Neural cell (in vitro differentiated cells): Measurements from ENCODE around the gene PTPRU. TPM values are rescaled to one million over a fixed set of nuclear protein-coding genes. Genes with fewer than 3 reads are reported as not detected.

Experiments used
- H2AFZ ChIP-seq: fragments of 200-600, 300-800 bp; sonication (generic), shearing (Covaris generic); 2 replicates; pipeline ENCODE4 v1.6.0; 2014; ENCODE audit warnings: low read depth, mild to moderate bottlenecking, antibody characterized with exemption, low read length, moderate library complexity
- H3F3A ChIP-seq: fragments of 200-600 bp; shearing (Covaris generic); 2 replicates; pipeline ENCODE4 v1.6.1; 2016; ENCODE audit warnings: mild to moderate bottlenecking, moderate library complexity, mixed read lengths, antibody characterized with exemption, low read length; ENCODE audit not compliant: insufficient read depth, poor library complexity, severe bottlenecking
- H3K27ac ChIP-seq: fragments of 200-600, 300-800 bp; sonication (generic), shearing (Covaris generic); 2 replicates; pipeline ENCODE4 v1.5.1; 2014; ENCODE audit warnings: mild to moderate bottlenecking, low read length, moderate library complexity
- H3K27me3 ChIP-seq: fragments of 300-800, 200-600 bp; sonication (generic), shearing (Covaris generic); 2 replicates; pipeline ENCODE4 v1.6.0; 2014; ENCODE audit warnings: mild to moderate bottlenecking, low read depth, low read length, moderate library complexity; ENCODE audit not compliant: insufficient read depth
- H3K36me3 ChIP-seq: fragments of 300-800, 200-600 bp; sonication (generic), shearing (Covaris generic); 2 replicates; pipeline ENCODE4 v1.5.1; 2014; ENCODE audit warnings: mild to moderate bottlenecking, antibody characterized with exemption, low read length, moderate library complexity; ENCODE audit not compliant: insufficient read depth
- H3K4me2 ChIP-seq: fragments of 300-800, 200-600 bp; sonication (generic), shearing (Covaris generic); 2 replicates; pipeline ENCODE4 v1.6.0; 2014; ENCODE audit warnings: mild to moderate bottlenecking, low read length
- H3K4me3 ChIP-seq: fragments of 300-800, 200-600 bp; sonication (generic), shearing (Covaris generic); 2 replicates; pipeline ENCODE4 v1.5.1; 2014; ENCODE audit warnings: mild to moderate bottlenecking, low read length, moderate library complexity
- H3K79me2 ChIP-seq: fragments of 200-600 bp; shearing (Covaris generic); replicated peaks from 2 replicates; pipeline ENCODE4 v1.6.0; 2014; ENCODE audit warnings: mild to moderate bottlenecking, low read length, moderate library complexity; ENCODE audit not compliant: insufficient read depth
- H3K9ac ChIP-seq: fragments of 300-800, 200-600 bp; sonication (generic), shearing (Covaris generic); 2 replicates; pipeline ENCODE4 v1.6.1; 2016; ENCODE audit warnings: mild to moderate bottlenecking, low read length, mixed read lengths
- H3K9me2 ChIP-seq: fragments of 200-600 bp; shearing (Covaris generic); 2 replicates; pipeline ENCODE4 v1.6.1; 2016; ENCODE audit warnings: mild to moderate bottlenecking, low read length, mixed read lengths; ENCODE audit not compliant: insufficient read depth
- H3K9me3 ChIP-seq: fragments of 200-600, 300-800 bp; sonication (generic), shearing (Covaris generic); 2 replicates; pipeline ENCODE4 v1.6.1; 2016; ENCODE audit warnings: mild to moderate bottlenecking, mixed run types, low read length, moderate library complexity, mixed read lengths
- H4K20me1 ChIP-seq: fragments of 200-600 bp; shearing (Covaris generic); 2 replicates; pipeline ENCODE4 v1.6.1; 2016; ENCODE audit warnings: mild to moderate bottlenecking, mixed run types; ENCODE audit not compliant: insufficient read depth
- CTCF ChIP-seq: fragments of 450-650 bp; IDR thresholded peaks from 2 replicates; pipeline ENCODE4 v1.5.1; 2014; ENCODE audit warnings: antibody characterized with exemption, mild to moderate bottlenecking, moderate library complexity; ENCODE audit not compliant: poor library complexity, severe bottlenecking
- EP300 ChIP-seq: fragments of 450-650 bp; conservative IDR thresholded peaks from 2 replicates; pipeline ENCODE4 v1.6.1; 2014; ENCODE audit warnings: antibody characterized with exemption, mild to moderate bottlenecking, moderate library complexity; ENCODE audit not compliant: poor library complexity, severe bottlenecking
- EZH2 ChIP-seq: fragments of 200-600, 300-800 bp; shearing (Covaris generic), sonication (generic); IDR thresholded peaks from 2 replicates; pipeline ENCODE4 v1.6.1; 2014; ENCODE audit warnings: antibody characterized with exemption, low read length, borderline replicate concordance, mild to moderate bottlenecking; ENCODE audit not compliant: insufficient read depth, poor library complexity, severe bottlenecking
- MXI1 ChIP-seq: fragments of 450-650 bp; conservative IDR thresholded peaks from 2 replicates; pipeline ENCODE4 v1.6.1; 2014; ENCODE audit warnings: antibody characterized with exemption, mild to moderate bottlenecking; ENCODE audit not compliant: poor library complexity, severe bottlenecking
- POLR2AphosphoS5 ChIP-seq: IDR thresholded peaks from 2 replicates; pipeline ENCODE4 v1.6.1; 2012
- RAD21 ChIP-seq: fragments of 450-650 bp; conservative IDR thresholded peaks from 2 replicates; pipeline ENCODE4 v1.6.1; 2014; ENCODE audit warnings: antibody characterized with exemption, mild to moderate bottlenecking, moderate library complexity
- SMC3 ChIP-seq: fragments of 450-650 bp; conservative IDR thresholded peaks from 2 replicates; pipeline ENCODE4 v1.6.1; 2014; ENCODE audit warnings: antibody characterized with exemption, mild to moderate bottlenecking, moderate library complexity; ENCODE audit not compliant: poor library complexity
- TAF1 ChIP-seq: IDR thresholded peaks from 2 replicates; pipeline ENCODE4 v1.6.1; 2012; ENCODE audit warnings: low read depth
- polyA plus RNA-seq: library from polyadenylated mRNA; depleted of rRNA; stranded (reverse); fragments of >200 nt; gene quantifications from 2 replicates; pipeline ENCODE4 v1.2.3, GENCODE V29; 2014
- TF ChIP-seq, protein P1 (sequence below): IDR thresholded peaks from 2 replicates; pipeline ENCODE4 v1.6.1; 2012; ENCODE audit warnings: borderline replicate concordance

Gene PTPRU
- polyA plus RNA-seq, 1 donor from 2014 or later = 5.0 TPM

DNA sequence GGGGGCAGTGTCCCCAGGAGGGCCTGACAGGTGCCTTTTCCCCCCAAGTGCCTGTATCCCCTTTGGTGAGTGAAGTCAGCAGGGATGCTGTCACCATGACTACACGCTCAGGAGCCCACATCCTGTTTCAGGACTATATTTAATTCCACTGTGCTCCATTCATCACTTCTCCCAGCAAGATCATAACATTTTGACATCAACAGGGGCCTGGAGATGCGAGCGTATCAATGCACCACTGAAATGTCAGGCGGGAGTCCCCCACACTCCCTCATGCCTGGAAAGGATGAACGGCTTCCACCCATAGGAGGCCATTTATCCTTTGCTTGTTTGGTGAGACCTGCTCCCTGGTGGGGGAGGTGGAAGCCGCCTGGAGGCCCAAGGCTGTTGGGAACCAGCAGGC, 119.1 kb downstream of the PTPRU start:
- Histone ChIP-seq H2AFZ (no peak overlapping the region), H3K79me2 (no peaks in the 10 kb centered on the region), H3K4me2 (peak overlapping the region; percentile 18), H3K4me3 (peak overlapping the region; percentile 49), H4K20me1 (no peaks in the 10 kb centered on the region), H3K9ac (no peak overlapping the region), H3F3A (peaks cover 3% of the 10 kb centered on the region), H3K27me3 (no peaks in the 10 kb centered on the region), H3K9me2 (no peaks in the 10 kb centered on the region), H3K9me3 (no peaks in the 10 kb centered on the region), H3K27ac (peak overlapping the region; percentile 32), H3K36me3 (no peaks in the 10 kb centered on the region)
- TF ChIP-seq, protein P1, sequence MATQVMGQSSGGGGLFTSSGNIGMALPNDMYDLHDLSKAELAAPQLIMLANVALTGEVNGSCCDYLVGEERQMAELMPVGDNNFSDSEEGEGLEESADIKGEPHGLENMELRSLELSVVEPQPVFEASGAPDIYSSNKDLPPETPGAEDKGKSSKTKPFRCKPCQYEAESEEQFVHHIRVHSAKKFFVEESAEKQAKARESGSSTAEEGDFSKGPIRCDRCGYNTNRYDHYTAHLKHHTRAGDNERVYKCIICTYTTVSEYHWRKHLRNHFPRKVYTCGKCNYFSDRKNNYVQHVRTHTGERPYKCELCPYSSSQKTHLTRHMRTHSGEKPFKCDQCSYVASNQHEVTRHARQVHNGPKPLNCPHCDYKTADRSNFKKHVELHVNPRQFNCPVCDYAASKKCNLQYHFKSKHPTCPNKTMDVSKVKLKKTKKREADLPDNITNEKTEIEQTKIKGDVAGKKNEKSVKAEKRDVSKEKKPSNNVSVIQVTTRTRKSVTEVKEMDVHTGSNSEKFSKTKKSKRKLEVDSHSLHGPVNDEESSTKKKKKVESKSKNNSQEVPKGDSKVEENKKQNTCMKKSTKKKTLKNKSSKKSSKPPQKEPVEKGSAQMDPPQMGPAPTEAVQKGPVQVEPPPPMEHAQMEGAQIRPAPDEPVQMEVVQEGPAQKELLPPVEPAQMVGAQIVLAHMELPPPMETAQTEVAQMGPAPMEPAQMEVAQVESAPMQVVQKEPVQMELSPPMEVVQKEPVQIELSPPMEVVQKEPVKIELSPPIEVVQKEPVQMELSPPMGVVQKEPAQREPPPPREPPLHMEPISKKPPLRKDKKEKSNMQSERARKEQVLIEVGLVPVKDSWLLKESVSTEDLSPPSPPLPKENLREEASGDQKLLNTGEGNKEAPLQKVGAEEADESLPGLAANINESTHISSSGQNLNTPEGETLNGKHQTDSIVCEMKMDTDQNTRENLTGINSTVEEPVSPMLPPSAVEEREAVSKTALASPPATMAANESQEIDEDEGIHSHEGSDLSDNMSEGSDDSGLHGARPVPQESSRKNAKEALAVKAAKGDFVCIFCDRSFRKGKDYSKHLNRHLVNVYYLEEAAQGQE = peak; percentile 90
- TF ChIP-seq CTCF (peak; percentile 52), MXI1 (peak; percentile 55), SMC3 (peak; percentile 56), POLR2AphosphoS5 (peak; percentile 100), RAD21 (peak; percentile 46), EZH2 (no peak), TAF1 (peak; percentile 42), EP300 (peak; percentile 99)

GRCh38 chr1:29356663-29357062, 120.3 kb downstream of the PTPRU start:
- H3K27ac ChIP-seq = no peak overlapping the region
- no peak overlapping the region for H2AFZ ChIP-seq
- H3K4me3 ChIP-seq = no peak overlapping the region
- H3F3A ChIP-seq = peaks cover 3% of the 10 kb centered on the region
- H4K20me1 ChIP-seq = no peaks in the 10 kb centered on the region
- no peak overlapping the region for H3K4me2 ChIP-seq
- H3K9ac ChIP-seq = no peak overlapping the region
- H3K36me3 ChIP-seq = no peaks in the 10 kb centered on the region
- H3K27me3 ChIP-seq = no peaks in the 10 kb centered on the region
- H3K9me2 ChIP-seq = no peaks in the 10 kb centered on the region
- TF ChIP-seq TAF1 = no peak
- no peak for TF ChIP-seq RAD21
- no peak for TF ChIP-seq MXI1
- no peak for TF ChIP-seq SMC3
- TF ChIP-seq, protein P1 = no peak
- TF ChIP-seq CTCF = no peak
- no peak for TF ChIP-seq EZH2
- H3K79me2 ChIP-seq = no peaks in the 10 kb centered on the region
- no peaks in the 10 kb centered on the region for H3K9me3 ChIP-seq
